Rectal smooth muscle tissue (tissue), 1 donor: Measurements from ENCODE around the gene KCNQ5.
"Not testable (repeated sequence)": the region's sequence is repeated elsewhere in the genome, so short reads cannot be mapped to it uniquely, and the experiment has no call there.

Experiments used
- H3K27ac ChIP-seq: one replicate; pipeline ENCODE4 v1.7.0; 2013; ENCODE audit warnings: low read depth, low read length, inconsistent platforms
- H3K27me3 ChIP-seq: one replicate; pipeline ENCODE4 v1.7.0; 2013; ENCODE audit warnings: low read length; ENCODE audit not compliant: control insufficient read depth, insufficient read depth
- H3K36me3 ChIP-seq: one replicate; pipeline ENCODE4 v1.7.0; 2013; ENCODE audit warnings: low read length; ENCODE audit not compliant: control insufficient read depth, insufficient read depth
- H3K4me1 ChIP-seq: one replicate; pipeline ENCODE4 v1.7.0; 2013; ENCODE audit warnings: low read length; ENCODE audit not compliant: control insufficient read depth, insufficient read depth
- H3K4me3 ChIP-seq: one replicate; pipeline ENCODE4 v1.7.0; 2013; ENCODE audit warnings: low read length
- H3K9ac ChIP-seq: one replicate; pipeline ENCODE4 v1.7.0; 2013; ENCODE audit warnings: low read length

Gene KCNQ5

DNA sequence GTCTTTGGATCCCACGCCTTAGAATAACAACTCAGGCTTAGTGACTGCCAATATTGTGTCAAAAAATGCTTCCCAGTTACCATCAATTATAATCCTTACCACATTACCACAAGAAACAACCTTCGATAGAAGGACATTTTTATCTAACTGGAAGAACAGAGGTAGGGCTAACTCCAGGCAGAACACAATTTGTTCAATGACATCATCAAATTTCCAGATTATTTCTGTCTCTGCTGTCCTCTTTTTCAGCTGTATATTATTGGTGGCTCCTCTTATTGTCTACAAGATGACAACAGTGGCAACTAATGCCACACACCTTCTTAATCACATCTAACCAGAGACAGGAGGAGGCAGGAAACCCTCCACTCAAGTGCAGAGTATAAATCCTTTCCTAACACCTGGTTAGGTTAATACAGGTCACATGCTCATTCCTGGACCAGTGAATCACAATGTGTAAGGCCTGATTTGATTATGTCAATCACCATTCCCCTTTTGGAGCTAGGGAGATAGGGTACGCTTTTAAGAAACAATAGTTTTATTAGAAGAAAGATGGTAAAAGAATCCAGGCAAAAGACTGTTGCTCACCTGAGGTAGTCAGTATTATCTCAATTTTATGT, 585.5 kb downstream of the KCNQ5 start:
- Histone ChIP-seq H3K4me1 (no peaks in the 10 kb centered on the region), H3K27me3 (no peaks in the 10 kb centered on the region), H3K9ac (no peak overlapping the region), H3K4me3 (no peak overlapping the region), H3K36me3 (no peaks in the 10 kb centered on the region), H3K27ac (no peak overlapping the region)

DNA sequence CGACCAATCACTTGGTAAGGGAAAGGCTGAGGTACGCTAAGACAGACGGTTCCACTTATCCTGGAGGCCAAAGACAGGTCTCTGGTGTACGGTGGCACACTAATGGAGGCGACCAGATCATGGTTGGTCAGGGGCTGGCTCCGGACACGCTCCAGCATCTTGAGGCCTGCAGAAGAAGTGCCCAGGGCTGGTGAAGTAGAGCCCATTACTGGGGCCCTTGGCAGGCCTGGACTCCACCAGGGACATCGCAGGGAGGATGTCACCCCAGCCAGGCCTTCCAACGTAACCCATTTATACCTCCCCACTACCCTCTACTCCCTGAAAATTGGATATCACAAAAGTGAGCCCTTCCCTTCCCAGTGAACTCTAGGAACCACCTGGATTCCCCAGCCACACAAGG, 587.3 kb downstream of the KCNQ5 start:
- Histone ChIP-seq H3K27me3 (no peaks in the 10 kb centered on the region), H3K27ac (no peak overlapping the region), H3K9ac (no peak overlapping the region), H3K36me3 (no peaks in the 10 kb centered on the region), H3K4me3 (no peak overlapping the region), H3K4me1 (no peaks in the 10 kb centered on the region)

DNA sequence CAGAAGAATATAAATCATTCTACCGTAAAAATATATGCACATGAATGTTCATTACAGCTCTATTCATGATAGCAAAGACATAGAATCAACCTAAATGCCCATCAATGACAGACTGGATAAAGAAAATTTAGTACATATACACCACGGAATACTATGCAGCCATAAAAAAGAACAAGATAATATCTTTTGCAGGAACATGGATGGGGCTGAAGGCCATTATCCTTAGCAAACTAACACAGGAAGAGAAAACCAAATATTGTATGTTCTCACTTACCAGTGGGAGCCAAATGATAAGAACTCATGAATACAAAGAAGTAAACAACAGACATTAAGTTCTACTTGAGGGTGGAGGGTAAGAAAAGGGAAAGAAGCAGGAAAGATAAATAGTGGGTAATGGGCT, 595.0 kb downstream of the KCNQ5 start:
- H3K36me3 ChIP-seq, result no peaks in the 10 kb centered on the region
- no peaks in the 10 kb centered on the region for H3K4me1 ChIP-seq
- no peaks in the 10 kb centered on the region for H3K27me3 ChIP-seq
- no peak overlapping the region for H3K9ac ChIP-seq
- no peak overlapping the region for H3K4me3 ChIP-seq
- H3K27ac ChIP-seq, result no peak overlapping the region

DNA sequence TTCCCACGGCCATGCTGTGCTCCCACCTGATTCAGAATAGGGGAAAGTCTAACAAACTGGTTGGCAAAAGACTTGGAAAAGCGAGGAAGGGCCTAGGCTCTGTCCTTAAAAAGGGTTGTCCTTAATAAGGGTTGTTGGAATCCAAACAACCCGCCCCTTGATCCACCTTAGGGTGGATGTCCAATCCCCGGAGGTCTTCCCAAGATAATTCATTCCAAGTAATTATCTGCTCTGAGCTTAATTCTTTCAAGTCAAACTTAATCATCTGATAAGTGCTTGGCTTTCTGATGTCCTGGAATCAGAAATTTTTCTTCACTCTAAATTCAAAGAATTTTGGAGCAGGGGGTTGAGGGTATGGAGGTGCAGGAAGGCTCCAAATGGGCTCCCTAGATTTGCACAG, 603.5 kb downstream of the KCNQ5 start, which contains the start of gene KHDC1L:
KHDC1L (minus strand) TSS at position 101 of the 400 bp plus-strand sequence; CDS start at position 13, 88 bp downstream.
- Histone ChIP-seq H3K36me3 (no peaks in the 10 kb centered on the region), H3K27me3 (no peaks in the 10 kb centered on the region), H3K4me3 (no peak within 1 kb of the TSS), H3K9ac (no peak within 1 kb of the TSS), H3K27ac (no peak within 1 kb of the TSS), H3K4me1 (no peaks in the 10 kb centered on the region)

DNA sequence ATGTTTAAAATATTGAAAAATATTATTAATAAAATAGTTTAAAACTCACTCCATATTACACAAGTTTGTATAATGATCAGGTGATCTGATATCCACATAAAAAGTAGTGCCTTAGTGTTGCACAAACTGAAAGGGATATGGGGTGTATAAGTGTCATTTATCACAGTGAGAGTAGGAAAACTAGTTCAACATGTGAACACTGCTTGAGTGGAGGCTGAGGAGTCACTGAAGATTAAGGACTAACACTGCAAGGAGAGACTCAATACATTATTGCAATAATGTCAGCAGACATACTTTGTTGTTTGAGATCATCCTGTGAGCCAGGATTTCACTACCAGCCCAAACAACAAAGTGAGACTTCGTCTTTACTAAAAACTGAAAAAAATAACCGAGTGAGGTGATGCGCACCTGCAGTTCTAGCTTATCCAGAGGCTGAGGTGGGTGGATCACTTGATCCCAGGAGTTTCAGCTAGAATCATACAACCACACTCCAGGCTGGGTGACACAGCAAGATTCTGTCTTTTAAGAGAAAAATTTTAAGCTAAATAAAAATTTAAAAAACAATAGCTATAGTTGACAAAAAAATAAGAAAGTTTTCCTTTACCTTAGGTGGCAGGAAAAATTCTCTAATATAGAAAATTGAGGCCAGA, 605.9 kb downstream of the KCNQ5 start:
- Histone ChIP-seq H3K27me3 (no peaks in the 10 kb centered on the region), H3K4me3 (no peak overlapping the region), H3K27ac (no peak overlapping the region), H3K9ac (no peak overlapping the region), H3K36me3 (no peaks in the 10 kb centered on the region), H3K4me1 (no peaks in the 10 kb centered on the region)

DNA sequence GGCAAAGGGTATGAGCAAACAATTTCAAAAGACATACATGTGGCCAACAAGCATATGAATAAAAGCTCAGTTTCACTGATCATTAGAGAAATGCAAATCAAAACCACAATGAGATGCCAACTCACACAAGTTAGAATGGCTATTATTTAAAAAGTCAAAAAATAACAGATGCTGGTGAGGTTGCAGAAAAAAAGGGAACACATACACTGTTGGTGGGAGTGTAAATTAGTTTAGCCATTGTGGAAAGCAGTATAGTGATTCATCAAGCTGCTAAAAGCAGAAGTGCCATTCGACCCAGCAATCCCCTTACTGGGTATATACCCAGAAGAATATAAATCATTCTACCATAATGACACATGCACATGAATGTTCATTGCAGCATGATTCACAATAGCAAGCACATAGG, 610.1 kb downstream of the KCNQ5 start:
- no peak overlapping the region for H3K27ac ChIP-seq

DNA sequence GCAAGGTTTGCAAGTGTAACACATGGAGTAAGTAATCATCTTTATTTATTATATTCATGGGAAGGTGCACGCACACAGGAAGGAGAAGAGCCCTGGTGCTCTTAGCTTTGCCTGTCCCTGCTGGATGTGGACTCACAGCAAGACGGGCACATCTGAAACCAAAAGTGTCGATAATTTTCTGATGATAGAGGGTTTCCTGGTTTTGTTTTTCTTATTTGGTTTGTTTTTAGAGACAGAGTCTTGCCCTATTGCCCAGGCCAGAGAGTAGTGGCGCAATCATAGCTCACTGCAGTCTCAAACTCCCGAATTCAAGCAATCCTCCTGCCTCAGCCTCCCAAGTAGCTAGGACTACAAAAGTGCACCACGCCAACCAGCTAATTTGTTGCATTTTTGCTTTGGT, 611.2 kb downstream of the KCNQ5 start:
- Histone ChIP-seq H3K27me3 (no peaks in the 10 kb centered on the region), H3K4me3 (no peak overlapping the region), H3K27ac (no peak overlapping the region), H3K4me1 (no peaks in the 10 kb centered on the region), H3K9ac (no peak overlapping the region), H3K36me3 (no peaks in the 10 kb centered on the region)

More for the DNA sequence above, 610.1 kb downstream of the KCNQ5 start:
- Histone ChIP-seq H3K4me1 (no peaks in the 10 kb centered on the region), H3K4me3 (no peak overlapping the region), H3K36me3 (no peaks in the 10 kb centered on the region), H3K9ac (no peak overlapping the region), H3K27me3 (no peaks in the 10 kb centered on the region)

DNA sequence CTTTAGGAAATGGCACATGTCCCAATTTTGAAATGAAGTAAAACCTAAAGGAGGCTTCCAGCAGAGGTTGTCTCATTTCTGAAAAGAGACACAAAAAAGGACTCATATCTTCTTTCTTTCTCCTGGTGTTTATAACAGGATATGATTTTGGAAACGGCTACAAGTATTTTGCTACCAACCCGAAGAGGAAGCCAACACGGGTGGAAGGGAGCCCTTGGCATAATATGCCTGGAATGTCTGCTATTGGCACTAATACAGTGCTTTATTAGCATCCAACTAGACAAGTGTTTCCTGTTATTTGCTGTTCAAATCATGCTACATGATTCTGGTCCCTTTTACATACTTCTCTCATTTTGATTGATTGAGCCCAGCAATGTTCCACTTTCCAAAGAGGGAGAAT, 612.1 kb downstream of the KCNQ5 start:
- H3K36me3 ChIP-seq, H3K4me1 ChIP-seq, H3K27ac ChIP-seq, H3K27me3 ChIP-seq, H3K4me3 ChIP-seq, H3K9ac ChIP-seq: not testable (repeated sequence)

DNA sequence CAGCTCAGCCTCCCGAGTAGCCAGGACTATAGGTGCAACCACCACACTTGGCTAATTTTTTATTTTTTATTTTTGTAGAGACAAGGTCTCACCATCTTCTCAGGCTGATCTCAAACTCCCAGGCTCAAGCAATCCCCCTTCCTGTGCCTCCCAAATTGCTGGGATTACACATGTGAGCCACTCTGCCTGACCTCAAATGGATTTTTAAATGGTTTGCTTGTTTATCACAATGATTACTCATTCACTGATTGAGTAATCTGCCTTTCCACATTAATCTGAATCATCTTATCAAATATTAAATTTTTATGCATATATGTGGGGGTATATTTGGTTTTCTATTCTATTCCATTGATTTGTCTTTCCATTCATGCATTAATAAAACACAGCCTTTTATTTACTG, 612.9 kb downstream of the KCNQ5 start:
- Histone ChIP-seq H3K4me3 (no peak overlapping the region), H3K4me1 (no peaks in the 10 kb centered on the region), H3K27me3 (no peaks in the 10 kb centered on the region), H3K27ac (no peak overlapping the region), H3K36me3 (no peaks in the 10 kb centered on the region), H3K9ac (no peak overlapping the region)

DNA sequence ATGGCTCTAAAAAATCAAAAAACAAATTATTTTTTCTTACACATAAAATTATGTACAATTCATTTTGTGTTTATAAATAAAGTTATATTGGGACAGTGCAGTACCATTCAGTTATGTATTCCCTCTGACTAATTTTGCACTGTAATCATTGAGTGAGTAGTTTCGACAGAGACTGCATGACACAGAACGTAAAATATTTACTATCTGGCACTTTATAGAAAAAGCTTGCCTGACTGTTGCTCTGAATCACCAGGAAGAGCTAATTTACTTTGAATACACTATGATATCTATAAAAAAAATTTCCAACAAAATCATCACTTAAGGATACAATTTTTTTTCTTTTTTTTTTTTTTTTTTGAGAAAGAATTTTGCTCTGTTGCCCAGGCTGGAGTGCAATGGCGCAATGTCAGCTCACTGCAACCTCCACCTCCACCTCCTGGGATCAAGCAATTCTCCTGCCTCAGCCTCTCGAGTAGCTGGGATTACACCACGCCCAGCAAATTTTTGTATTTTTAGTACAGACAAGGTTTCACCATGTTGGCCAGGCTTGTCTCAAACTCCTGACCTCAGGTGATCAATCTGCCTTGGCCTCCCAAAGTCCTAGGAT, 614.4 kb downstream of the KCNQ5 start:
- no peak overlapping the region for H3K9ac ChIP-seq
- H3K27ac ChIP-seq, result no peak overlapping the region
- H3K36me3 ChIP-seq, result no peaks in the 10 kb centered on the region
- H3K4me3 ChIP-seq, result no peak overlapping the region
- H3K4me1 ChIP-seq, result no peaks in the 10 kb centered on the region
- H3K27me3 ChIP-seq, result no peaks in the 10 kb centered on the region

DNA sequence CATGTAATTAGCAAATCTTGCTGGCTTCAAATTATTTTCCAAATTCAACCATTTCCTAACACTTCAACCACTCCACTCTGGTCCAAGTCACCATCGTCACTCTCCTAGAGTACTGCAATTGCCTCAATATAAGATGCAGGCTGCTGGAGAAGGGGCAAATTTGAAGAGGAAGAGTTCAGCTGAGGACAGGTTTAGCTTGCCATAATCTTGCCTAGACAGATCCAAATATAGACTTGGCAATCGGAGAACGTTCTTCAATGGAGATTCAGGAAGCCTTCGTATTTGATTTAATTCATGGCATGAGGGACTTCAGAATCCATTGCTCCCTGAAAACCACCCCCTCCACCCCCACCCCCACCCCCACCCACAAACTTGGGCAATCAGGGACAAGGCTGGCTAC, 618.9 kb downstream of the KCNQ5 start:
- no peaks in the 10 kb centered on the region for H3K36me3 ChIP-seq
- no peaks in the 10 kb centered on the region for H3K4me1 ChIP-seq
- H3K27ac ChIP-seq, result no peak overlapping the region
- H3K4me3 ChIP-seq, result no peak overlapping the region
- no peaks in the 10 kb centered on the region for H3K27me3 ChIP-seq
- H3K9ac ChIP-seq, result no peak overlapping the region

DNA sequence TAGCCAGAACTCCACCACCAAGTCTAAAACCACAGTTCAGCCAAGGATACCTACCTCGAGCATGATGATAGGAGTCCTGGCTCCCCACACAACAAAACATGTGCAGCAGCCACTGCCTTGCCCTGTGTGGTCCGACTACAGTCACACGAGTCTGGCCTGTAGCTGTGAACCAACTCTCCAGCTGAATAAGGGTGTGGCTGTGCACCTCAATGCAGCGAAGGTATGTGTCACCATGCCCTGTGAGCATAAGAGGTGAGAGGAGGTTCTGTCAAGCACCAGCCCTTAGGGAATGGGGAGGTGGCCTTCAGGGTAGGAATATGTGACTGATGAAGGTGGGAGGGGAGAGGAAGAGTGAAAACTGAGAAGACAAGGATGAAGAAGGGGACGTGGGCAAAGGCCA, 620.1 kb downstream of the KCNQ5 start:
- Histone ChIP-seq H3K27ac (no peak overlapping the region), H3K4me3 (no peak overlapping the region), H3K4me1 (no peaks in the 10 kb centered on the region), H3K36me3 (no peaks in the 10 kb centered on the region), H3K27me3 (no peaks in the 10 kb centered on the region), H3K9ac (no peak overlapping the region)
